MV-4-11 (cell line): ENCODE results near the gene HACL1.

Experiments
- DNase-seq: peaks from one replicate; lab custom pipeline; 2025; lab: John Stamatoyannopoulos, UW

HACL1 gene

DNA sequence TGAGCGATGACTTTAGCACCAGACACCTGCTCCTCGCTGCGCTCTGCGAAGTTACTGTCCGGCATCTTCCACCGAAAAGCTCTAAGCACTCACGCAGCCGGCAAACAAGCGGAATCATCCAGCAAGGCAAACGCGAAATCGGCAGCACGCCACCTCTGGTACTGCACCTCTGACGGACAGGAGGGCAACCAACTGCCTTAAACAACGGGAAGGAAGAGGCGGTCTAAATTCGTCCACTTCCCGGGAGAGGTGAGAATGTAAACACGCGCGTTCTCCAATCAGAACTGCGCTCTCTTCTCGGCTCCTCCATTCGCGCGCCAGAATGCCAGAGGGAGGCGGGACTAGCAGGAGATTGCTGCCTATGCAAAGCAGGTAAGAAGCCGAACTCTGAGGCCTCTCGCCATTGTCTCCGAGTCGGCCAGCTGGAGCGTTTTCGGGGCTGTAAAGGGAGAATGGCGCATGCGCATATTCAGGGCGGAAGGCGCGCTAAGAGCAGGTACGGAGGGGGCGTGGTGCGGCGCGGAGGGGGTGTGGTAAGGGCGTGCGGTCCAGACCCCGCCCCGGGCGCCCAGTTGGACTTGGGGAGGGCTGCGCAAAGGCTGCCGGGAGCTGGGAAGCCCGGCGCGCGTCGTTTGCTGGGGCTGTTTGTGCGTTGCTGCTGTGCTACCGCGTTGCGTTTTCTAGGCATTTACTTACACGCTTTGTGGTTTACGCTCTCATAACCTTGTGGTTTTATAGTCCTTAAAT lies at the start of gene HACL1, which contains the start of gene BTD:
Gene HACL1, minus strand, starts transcription at position 171 of the 747 bp plus-strand sequence. Its CDS starts 106 bp downstream, at position 65.
Gene BTD, plus strand, starts transcription at position 347 of the 747 bp plus-strand sequence. CDS start 33,695 bp downstream, outside the sequence.
- DNase-seq, result no peak

- no peak for DNase-seq
Observed at GRCh38 chr3:15649858-15650257, 48.5 kb upstream of the HACL1 start.

DNA sequence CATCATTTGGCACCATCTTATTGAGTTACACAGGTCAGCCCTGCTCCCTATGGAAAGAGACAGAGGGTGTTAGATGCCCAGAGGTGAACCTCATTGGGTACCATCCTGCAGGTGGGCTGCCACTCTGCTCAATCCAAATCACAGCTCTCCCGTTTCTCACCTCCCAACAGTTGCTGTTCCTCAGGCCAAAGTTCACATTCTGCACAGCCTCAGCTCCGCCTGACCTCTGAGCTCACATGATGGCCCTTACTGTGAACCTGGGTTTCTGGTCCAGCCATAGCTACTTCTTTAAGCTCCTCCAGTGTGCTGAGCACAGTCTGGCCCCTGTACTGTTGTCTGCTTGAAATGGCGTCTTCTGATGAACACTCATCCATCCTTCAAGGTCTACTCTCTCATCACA lies 48.0 kb upstream of the HACL1 start:
- no peak for DNase-seq

DNA sequence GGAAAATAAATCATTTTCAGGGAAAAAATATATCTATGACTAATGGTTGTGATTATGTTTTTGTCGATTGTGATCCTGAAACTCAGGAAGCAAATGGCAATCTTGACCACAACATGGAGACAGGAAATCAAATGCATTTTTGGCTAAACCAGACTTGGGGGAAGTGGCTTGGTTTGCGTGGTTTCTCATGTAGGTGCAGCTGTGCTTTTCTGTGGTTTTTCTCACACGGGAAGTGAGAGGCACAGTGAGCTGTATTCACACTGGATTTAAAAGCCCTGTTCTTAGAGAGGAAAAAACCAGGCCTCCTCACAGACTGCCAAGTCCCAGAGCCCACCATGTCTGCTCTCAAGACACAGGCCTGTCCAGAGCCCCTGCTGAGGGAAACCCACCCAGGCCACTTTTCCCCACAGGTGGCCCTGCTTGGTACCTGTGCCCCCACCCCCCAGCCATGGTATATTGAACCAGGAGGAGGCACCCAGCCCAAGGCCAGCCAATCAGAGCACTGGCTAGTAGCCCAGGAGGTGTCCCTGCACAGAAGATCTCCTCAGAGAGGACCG lies 46.3 kb upstream of the HACL1 start:
- peak; percentile 98 for DNase-seq

GRCh38 chr3:15646851-15647511 lies 45.6 kb upstream of the HACL1 start:
- no peak for DNase-seq

DNA sequence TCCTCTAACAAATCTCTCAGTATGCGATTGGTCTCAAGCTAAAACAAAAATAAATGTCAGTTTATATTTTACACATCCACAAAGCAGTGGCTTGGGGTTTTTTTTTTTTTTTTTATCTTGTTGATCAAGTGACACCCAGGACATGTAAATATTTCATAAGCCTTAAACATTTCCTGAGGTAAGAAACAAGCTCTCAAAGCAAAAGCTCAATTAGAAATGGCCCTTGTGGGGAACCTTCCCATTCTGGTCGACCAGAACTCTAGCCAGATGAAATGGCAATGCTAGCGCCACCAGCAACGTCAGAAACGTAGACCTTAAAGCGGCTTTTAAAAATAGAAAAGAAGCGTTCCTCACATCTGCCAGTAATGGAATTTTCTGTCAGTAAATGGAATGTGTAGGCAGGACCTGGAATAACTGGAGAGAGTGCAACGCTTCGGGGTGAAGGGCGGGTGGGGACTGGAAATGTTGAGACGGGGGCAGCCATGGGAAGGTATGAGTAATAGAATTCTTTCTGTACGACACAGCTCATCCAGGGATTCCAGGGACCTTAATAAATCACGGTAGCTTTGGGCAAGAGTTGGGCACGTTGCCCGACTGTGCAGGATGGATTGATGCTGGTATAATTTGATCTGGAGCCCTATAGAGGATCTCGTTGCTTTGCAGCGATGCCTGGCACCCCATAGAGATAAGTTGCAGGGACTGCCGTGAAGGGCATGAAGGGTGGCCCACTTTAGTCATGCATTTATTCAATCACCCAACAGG lies 44.6 kb upstream of the HACL1 start:
- DNase-seq, result no peak

GRCh38 chr3:15645246-15645645 lies 43.9 kb upstream of the HACL1 start:
- no peak for DNase-seq

DNA sequence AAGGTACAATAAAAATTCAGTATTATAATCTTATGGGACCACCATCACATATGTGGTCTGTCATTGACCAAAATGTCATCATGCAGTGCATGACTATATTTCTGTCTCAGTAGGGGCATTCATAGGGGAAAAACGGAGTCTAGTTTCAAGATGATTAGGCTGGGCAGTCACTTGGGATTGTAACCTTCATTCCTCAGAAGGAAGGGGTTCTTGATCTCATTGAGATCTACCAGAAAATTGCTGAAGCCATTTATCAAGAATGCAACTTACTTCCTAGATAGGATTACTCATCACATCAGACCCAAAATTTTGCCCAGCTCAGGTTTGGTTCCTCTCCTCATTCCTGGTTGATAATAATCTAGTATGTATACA lies 37.5 kb upstream of the HACL1 start:
- DNase-seq, result no peak

DNA sequence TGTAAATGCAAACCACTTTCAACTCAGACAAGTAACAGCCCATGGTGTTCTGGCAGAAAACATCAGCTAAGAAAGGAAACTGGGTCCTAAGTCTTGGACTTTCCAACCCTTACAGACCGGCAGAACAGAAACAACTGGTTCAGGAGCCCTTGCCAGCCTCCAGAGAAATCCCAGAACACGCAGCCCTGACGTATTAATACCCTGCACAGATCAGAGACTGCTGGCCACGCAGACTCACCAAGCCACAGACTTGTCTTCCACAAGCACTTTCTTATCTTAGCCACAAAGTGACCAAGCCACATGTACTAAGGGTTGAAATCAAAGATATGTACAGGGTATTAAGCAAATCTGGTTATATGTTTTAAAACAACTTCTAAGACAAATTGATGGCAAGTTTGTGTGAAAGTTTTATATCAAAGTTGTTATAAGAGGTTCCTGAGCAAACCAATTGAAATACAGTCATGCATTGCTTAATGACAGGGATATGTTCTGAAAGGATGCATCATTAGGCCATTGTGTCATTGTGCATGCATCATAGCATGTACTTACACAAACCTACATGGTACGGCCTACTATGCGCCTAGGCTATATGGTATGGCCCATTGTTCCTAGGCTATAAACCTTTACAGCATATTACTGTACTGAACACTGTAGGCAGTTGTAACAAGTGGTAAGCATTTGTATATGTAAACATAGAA lies 37.0 kb upstream of the HACL1 start:
- no peak for DNase-seq

DNA sequence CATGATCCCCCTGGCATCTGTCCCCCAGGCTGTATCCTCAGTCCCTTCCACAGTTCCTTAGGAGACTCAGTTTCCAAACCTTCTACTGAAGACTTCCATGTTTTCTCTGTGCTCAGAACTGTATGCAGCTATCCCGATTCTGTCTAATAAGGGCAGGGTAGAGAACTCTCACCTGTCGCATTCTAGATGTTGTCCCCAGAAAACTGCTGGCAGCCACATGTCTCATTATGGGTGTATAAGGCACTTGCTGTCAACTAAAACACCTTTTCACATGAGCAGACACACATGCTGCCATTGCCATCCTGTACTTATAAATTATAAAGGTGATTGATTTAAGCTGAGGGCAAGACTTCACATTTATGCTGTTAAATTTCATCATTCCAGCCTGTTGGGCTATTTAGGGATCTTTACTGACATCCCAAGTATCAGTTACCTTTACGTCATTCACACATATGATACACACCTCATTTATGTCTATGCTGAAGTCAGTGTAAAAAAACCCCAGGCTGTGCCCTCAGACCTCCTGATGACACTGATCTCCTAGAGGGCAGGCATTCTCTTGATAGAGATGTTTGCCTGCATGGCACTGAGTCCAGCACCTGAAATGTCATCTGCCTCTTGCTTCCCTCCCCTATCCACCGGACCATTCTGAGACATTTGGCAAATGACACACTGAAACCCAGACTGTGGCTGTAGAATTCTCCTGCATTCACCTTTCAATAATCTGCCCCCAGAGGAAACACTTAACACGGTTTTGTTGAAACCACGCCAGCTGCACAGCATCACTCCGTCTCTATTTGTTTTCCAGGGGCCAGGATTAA lies 36.0 kb upstream of the HACL1 start:
- DNase-seq, result no peak

- DNase-seq, result peak; percentile 85
Observed at GRCh38 chr3:15636028-15636709, 34.8 kb upstream of the HACL1 start.

DNA sequence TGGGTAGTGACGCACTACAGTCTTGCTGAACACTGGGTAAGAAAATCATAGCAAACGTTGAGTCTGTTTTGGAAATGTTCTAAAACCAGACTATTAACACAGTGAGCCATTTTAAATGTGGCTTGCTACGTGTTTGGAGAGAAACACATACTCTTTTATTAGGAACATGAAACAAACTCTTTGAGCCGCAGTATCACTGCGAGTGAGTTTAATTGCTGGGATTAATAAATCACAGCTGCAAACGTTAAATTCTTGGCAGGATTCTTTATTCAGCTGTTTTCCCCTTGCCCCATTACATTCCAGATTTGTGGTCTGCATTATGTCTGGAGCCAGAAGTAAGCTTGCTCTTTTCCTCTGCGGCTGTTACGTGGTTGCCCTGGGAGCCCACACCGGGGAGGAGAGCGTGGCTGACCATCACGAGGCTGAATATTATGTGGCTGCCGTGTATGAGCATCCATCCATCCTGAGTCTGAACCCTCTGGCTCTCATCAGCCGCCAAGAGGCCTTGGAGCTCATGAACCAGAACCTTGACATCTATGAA lies 33.8 kb upstream of the HACL1 start:
- DNase-seq, result no peak

DNA sequence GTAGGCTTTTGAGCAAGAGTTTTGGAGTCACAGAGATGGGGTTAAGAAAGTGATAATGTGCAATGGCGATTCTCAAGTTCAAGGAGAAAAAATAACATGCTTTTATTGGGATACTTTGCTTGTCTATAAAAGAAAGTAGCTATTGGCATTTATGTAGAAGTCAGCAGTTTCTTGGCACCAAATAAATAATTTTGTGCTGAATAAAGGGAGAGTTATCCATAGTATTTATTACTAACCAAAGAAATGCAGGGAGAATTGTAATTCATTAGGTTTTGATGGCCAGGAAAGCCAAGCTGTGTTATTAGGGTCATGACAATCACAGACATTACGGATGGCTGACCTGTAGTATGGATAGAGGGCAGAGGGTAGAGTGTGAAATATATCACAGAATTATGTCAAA lies 33.3 kb upstream of the HACL1 start:
- no peak for DNase-seq

DNA sequence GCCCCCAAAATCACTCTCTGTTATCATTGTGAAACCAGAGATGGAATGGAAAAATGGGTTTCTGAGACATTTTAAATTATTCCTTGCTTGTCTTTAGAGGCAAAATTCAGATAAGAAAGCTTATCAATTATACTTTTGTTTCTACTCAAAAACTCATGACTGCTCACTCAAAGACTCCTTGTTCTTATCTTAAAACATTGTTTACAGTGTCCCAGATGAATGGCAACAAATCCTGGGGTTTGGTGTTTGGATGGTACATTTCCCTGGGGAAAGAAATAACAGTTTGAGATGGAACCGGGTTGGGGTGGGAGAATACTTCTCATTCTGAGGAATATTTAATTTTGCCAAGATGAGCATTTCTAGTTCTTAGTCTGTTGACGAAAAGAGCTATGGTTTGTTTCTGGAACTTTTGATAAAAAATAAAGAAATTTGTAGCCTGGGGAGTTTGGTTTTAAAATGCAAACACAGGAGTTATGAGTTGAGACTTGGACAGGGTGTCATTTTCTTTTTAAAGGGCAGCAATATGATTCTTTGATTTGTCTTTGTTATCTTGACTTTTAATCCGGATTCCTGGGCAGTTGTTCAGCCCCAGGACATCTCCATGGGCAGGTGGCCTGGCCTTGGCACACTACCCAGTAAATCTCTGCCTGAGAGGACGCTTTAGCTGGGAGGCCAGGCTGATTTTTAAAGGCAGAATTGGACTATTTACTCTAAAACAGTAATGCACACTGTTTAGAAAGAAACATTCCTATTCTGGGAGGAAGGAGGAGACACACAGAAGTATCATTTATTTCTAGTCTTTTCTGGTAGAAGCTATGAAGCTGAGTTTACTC lies 32.6 kb upstream of the HACL1 start:
- DNase-seq, result no peak

GRCh38 chr3:15633159-15633558 lies 31.8 kb upstream of the HACL1 start:
- no peak for DNase-seq

- no peak for DNase-seq
Observed at GRCh38 chr3:15632212-15632580, 30.8 kb upstream of the HACL1 start.

- DNase-seq, result no peak
Observed at GRCh38 chr3:15631426-15632211, 30.2 kb upstream of the HACL1 start.

DNA sequence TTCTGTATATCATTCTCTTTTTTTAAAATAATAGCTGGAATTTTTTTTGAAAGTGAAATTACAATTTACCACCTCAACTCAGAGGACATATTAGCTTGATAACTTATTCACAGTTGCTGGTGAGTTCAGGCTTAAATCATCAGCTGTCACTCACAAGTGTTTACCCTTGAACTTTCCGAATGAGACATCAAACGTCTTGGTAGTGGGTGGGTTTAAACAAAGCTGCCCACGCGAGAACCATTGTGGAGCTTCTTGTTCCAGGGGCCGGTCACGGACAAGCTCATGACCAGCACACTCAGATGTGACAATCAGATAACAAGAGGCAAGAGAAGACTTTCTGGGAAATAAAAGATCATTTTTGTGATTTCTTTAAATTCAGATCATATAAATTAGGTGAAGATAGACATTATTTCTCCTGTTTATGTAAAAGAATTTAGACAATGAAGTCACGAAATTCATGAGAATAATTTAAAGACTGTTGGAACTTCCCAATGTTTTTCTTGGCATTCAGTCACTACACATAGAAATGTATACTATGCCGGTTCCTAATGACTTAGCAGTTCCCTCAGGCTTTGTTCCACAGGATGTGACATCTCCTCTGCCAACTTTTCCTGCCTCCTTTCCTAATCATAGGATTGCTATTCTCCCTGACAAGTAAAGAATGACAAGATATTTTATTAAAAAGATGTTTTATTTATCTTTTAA lies 29.4 kb upstream of the HACL1 start:
- DNase-seq, result no peak
